ENCODE results near the gene BMS1.
"Not testable (repeated sequence)": the region's sequence is repeated elsewhere in the genome, so short reads cannot be mapped to it uniquely, and the experiment has no call there.

Gene BMS1

DNA sequence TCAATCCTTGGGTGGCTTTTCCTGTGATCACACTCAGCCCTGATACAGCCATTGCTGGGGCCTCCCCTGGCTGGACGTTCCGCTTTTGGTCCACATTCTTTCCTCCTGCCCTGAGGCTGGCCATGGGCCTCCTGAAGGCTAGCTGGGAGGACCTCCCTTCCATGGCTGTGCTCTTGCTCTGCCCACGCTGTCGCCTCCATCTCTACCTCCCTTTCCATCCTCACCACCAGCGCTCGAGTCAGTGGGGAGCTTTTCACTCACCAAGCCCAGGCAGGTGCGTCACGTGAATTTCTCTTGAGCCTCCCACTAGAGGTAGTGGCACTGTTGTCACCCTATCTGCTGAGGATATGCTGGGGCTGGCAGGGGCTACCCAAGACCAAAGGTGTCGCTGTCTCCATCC lies 85.9 kb downstream of the BMS1 start:
- DNase-seq, result no peak

DNA sequence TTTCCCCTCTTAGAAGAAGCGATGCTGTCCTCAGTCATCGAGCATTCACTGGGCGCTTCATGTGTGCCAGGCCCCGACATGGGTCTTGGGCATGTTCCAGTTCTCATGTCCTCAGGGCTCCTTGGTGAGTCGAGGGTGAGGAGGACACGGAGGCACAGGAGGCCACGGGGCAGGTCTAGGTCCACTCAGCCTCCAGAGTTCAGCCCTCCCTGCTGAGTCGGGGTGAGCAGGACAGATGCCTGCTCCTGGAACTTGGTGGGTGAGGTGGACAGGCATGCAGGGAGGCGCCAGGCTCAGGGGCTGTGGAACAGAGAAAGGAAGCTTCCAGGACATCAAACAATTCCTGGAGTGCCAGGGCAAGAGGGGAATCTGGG lies 87.4 kb downstream of the BMS1 start:
- no peak for DNase-seq

DNA sequence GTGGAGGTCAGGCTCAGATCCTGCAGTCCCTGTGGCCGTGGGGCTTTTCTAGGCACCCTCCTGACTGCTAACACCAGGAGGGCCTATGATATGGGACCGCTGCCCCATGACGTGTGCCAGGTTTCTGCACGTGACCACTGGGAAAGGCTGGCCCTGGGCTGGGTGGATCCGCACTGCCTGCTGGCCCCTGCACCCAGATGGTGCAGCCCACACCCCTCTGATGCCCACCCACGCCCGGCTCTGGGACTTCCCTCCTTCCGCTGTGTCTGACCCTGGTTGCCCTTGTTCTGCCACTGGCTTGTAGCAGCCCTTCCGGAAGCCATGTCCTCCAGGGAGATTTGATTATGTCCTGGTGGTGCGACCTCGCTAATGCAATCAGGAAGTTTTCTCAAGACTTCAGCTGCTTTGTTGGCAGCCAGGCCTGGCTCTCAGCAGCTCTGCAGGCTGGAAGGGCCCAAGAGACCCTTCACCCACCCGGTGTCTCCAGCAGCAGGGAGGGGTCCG lies 88.6 kb downstream of the BMS1 start:
- not testable (repeated sequence) for DNase-seq

GRCh38 chr10:42871823-42872222 lies 89.2 kb downstream of the BMS1 start:
- DNase-seq, result no peak

DNA sequence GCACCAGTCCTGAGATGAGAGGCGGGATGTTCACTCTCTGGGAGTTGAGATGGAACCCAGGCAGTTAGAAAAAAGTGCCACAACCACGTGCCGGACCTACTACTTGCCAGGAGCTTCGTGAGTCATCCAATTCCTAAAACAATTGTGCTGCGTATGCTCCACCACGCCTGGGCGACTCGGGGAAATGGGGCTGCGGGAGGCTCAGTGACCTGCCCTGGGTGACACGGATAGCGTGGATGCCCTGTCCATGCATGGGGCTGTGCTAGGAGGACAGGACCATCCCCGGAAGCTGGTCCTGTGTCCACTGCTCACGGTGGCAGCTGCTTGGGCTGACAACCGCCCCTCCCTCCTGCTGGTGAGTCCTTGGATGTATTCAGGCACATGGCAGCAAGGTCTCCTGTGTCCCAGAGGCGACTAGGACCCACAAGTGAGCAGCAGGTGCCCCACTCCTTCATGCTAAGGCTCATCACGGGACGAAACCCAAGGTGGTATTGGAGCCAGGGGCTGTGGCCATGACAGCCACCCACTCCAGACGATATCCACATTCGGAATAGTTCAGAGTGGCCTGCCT lies 90.4 kb downstream of the BMS1 start:
- DNase-seq, result no peak

DNA sequence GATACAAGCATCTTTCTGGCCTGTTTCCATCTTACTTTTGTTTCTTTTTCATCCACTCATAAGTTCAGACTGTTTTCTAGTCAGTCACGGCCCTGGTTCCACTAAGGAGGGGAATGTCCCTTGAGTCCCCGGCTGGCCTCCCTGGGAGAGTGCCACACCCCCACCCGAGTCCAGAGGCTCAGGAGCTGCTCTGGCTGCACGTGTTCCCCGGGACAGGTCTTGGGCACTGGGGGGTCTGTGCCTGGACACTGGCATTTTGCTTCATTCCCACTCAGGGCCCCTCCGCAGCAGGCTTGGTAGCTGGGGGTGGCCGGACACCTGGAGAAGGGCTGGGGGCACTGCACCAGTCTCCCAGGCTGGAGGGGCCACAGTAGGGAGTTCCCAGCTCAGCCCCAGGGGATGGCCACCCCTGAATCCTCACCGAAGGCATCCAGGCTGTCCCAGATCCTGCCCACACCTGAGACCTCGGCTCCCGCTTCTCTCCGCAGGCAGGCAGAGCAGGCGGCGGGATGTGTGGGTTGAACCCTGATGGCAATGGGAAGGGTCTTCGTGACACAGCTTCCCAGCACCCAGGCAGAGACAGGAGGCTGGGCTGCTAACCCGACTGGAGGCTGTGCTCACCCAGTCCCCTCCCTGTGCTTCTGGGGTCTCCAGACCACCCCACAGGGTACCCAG lies 92.3 kb downstream of the BMS1 start:
- DNase-seq, result no peak

- no peak for DNase-seq
Measured at GRCh38 chr10:42875388-42875755, 92.8 kb downstream of the BMS1 start.

DNA sequence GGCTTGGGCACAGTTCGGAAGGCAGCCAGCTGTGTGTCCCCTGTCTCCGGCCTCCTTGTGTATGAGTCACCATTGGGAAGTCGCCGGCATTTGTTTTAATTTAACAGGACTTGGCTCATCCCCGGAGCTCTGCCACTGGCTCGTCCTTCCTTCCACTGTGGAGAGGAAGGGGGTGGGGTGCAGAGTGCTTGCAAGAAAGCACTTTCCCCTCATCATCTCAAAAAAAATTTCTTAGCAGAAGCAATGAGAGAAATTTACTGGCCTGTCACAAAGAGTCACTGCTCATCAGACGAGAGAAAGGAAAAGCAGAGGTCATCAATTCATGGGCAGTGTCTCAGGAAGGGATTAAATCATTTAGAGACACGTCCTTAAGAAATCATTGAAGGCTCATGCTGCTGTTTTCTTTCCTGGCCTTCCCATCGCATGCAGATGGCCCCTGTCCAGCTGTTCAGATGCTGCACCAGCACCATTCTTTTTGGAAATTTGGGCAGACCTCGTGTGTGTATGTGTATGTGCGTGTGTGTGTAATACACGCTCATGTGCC lies 93.3 kb downstream of the BMS1 start:
- DNase-seq, result no peak

GRCh38 chr10:42876476-42876875 lies 93.9 kb downstream of the BMS1 start:
- DNase-seq, result no peak

GRCh38 chr10:42876945-42877344 lies 94.3 kb downstream of the BMS1 start:
- no peak for DNase-seq

GRCh38 chr10:42877496-42878030 lies 95.0 kb downstream of the BMS1 start:
- DNase-seq, result no peak

DNA sequence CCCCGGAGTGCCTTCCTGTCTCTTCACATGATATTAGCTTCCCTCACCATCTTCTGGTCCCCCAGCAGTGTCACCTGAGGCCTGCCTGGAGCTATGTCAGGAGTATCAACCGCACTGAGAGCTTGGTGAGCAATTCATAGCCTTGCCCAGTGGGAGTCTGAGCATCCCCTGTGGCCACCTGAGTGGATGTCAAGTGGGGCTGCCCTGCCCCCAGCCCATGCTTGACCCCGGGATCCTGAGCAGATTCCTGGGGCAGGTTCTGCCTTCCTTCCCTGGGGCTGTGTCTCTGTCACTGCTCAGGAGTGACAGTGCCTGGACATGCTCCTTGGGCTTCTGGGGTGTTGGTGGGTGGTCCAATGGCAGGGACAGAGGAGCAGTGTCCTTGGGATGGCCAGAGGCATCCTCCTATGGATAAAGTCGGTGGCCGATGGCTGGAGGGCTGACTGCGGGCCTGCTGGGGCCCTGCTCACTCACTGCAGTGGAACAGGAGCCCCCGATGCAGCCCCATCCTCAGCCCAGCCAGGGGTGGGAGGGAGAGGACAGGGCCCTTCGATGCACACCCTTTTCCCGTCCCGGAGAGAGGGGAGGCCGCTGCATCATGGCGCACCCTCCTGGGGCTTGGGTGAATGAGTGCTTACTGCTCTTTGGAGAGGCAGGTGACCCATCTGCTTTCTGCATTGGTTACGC lies 95.7 kb downstream of the BMS1 start:
- no peak for DNase-seq

DNA sequence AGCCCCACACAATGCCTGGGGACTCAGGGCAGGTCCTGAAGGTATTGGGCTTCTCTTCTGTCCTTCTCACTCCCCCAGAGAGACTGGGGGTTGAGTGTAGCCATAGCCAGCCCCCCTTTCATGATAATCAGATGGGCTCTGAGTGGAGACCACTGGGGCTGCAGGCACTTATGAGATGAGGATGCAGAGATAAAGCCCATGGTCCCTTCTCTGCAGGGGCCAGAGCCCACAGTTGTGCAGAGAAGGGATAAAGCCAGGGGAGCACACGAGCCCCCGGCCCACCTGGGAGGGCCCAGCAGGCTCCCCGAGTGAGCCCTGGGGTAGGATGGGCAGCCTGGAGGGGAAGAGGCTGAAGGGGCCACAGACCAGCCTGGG lies 96.2 kb downstream of the BMS1 start:
- no peak for DNase-seq

DNA sequence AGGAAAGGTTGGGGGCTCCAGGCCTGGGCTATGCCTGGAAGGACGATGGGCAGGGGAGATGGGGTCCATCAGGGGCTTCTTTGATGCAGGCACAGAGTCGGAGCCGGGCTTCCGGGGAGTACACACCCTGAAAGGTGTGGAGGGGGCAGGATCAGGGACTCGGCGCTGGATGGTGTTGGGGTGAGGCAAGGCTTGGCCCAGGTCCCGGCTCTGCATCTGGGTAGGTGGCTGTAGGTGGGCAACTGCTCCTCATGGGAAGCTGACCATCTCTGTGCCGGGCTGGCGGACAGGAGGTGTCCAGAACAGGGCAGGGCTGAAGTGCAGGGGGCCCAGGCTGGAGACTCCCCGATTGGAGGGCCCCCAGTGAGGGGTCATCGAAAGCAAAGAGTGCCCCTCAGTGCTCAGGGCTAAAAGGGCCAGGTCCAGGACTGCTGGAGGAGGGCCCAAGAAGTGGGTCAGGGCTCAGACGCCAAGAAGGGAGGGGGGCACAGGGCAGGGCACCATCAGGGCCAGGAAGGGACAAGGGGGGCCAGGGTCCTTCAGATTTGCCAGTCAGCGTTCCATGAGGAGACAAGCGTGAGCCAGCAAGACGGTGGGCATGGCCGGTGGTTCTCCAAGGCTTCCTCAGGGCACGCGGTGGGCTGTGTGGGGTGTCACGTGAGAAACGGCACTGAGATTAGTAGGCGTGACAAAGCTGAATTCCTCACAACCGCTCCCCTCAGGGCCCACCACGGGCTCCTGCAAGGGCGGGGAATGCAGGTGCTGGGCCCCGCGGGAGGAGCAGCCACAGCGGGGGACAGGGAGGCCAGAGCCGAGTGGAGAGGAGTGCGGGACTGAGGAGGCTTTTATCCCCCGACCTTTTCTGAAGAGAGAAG lies 97.0 kb downstream of the BMS1 start:
- no peak for DNase-seq

DNA sequence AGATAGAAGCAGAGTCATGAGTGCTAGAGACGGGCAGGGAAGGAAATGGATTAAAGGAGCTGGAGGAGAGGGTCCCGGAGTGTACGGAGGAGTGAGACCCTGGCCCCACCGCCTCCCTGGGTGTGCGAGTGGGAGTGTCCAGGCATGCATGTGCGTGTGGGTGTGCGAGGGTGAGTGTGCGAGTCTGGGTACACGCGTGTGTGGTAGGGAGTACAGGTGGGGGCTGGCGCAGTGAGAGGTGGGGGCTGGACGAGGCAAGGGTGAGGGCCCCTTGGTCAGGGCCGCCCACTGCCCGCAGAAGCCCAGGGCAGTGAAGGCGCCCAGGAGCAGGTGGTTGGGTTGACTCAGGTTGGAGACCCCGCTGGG lies 97.6 kb downstream of the BMS1 start:
- DNase-seq, result no peak

DNA sequence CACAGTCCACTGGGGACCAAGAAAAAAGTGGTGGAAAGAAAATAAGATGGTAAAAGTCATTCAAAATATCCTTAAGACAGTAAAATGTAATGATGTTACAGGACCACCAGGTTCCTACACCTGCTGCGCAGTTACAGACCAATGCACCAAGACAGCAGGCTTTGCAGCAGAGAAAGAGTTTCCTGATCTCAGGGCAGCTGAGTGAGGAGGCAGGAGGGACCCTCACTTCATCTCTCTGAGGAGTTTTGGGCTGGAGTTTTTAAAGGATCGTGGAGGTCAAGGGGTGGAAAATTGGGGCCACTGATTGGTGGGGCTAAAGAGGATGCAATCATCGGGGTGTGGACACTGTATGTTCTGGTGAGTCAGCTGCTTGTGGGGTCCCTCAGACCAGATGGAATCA lies 100.0 kb downstream of the BMS1 start:
- DNase-seq, result no peak
